GM21360 (cell line): ENCODE results near the gene CRYBB1.

ENCODE experiments used
- ATAC-seq: cut with Tn5 transposase; IDR thresholded peaks from one replicate; pipeline ENCODE4 v1.9.1; 2021; ENCODE audit warnings: mild to moderate bottlenecking, moderate library complexity; ENCODE audit not compliant: unreplicated experiment

Gene CRYBB1

DNA sequence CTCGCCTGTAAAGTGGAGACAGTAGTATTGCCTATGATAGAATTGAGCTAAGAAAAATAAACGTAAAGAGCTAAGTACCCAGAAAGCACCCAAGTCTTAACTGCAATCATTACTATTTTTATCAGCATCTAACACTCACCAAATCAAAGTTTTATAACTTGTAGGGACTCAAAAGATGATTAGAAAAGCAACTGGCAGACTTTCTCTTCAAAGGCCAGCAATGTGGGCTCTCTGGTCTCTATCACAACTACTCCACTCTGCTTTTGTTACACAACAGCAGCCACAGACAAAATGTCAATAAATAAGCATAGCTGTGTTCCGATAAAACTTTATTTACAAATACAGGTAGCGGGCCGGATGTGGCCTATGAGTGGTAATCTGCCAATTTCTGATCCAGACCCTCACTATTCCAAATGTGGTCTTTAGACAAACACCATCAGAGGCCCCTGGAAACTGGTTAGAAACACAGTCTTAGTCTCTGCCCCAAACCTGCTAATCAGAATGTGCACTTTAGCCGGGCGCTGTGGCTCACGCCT lies 36.1 kb downstream of the CRYBB1 start:
- ATAC-seq = no peak

GRCh38 chr22:26581026-26581425 lies 36.8 kb downstream of the CRYBB1 start:
- ATAC-seq = no peak

GRCh38 chr22:26580240-26580962 lies 37.4 kb downstream of the CRYBB1 start:
- ATAC-seq = no peak

- ATAC-seq = no peak
These were observed 38.4 kb downstream of the CRYBB1 start for GRCh38 chr22:26579331-26579886.

DNA sequence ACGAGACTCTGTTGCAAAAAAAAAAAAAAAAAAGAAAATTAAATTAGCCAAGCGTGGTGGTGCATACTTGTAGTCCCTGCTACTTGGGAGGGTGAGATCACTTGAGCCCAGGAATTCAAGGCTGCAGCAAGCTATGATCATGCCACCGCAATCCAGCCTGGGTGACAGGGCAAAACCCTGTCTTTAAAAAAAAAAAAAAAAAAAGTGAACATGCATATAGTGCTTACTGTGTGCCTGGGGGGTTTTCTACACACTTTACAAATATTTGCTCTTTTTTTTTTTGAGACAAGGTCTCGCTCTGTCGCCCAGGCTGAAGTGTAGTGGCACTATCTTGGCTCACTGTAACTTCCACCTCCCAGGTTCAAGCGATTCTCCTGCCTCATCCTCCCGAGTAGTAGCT lies 40.7 kb downstream of the CRYBB1 start:
- ATAC-seq = no peak

GRCh38 chr22:26576026-26576680 lies 41.7 kb downstream of the CRYBB1 start:
- no peak for ATAC-seq

- no peak for ATAC-seq
These were observed 43.7 kb downstream of the CRYBB1 start for GRCh38 chr22:26574001-26574723.

- no peak for ATAC-seq
These were observed 44.7 kb downstream of the CRYBB1 start for GRCh38 chr22:26573026-26573662.

DNA sequence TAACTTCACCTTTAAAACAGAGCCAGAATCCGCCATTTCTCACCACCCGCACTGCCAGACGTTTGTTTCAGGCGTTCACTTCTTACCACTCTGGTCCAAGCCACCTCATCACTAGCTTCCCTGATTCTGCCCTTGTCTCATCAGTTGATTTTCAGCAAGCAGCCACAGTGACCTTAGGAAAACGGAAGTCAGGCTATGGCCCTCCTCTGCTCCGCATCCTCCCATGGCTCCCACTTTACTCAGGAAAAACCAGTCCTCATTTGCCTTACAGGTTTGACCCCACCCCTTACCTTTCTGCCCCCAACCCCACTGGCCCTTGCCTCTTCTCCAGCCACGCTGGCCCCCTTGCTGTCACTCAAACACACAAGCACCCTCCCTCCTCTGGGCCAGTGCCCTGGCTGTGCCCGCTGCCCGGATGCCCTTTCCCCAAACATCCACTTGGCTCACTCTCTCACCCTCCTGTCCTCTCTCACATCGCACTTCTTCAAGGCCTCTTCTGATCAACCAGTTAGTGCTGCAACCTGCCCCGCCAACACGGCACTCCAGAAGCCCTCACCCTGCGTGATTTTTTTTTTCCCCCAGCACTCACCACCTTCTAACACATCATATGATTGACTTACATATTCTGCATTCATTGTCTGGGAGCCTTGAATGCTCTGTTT lies 46.8 kb downstream of the CRYBB1 start:
- ATAC-seq = no peak

GRCh38 chr22:26570115-26570514 lies 47.7 kb downstream of the CRYBB1 start:
- no peak for ATAC-seq

DNA sequence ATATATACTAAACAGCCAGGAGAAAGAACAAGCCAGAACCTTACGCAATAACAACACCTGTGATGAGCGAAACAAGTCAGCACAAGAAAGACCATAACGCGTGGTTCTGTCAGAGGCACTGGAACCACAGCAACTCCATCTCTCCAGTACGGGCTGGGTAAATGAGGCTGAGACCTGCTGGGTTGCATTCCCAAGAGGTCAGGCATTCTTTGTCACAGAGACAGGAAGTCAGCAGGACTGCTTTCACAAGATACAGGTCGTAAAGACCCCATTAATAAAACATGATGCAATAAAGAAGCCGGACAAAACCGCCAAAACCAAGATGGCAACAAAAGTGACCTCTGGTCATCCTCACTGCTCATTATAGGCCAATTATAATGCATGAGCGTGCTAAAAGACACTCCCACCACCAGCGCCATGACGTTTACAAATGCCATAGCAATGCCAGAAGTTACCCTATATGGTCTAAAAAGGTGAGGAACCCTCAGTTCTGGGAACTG lies 49.6 kb downstream of the CRYBB1 start:
- no peak for ATAC-seq

- ATAC-seq = no peak
These were observed 50.2 kb downstream of the CRYBB1 start for GRCh38 chr22:26567610-26568009.

DNA sequence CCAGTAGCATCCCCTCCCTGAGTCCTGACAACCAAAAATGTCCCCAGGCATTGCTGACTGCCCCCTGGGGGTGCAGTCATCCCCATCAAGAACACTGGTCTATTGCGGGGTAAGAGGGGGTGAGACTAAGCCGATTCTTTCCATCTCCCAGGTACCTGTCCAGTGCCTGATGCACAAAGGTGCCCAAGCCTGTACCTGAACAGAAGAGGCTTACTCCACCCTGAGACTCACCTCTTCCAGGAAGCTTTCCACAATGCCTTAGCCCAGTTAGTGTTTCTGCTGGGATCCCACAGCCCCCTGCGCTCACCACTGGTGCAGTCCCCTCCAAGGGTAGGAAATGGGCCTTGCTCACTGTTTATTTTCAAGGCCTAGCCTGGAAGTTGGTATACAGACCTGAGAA lies 50.8 kb downstream of the CRYBB1 start:
- ATAC-seq = no peak

GRCh38 chr22:26565889-26566288 lies 51.9 kb downstream of the CRYBB1 start:
- no peak for ATAC-seq

GRCh38 chr22:26565181-26565580 lies 52.6 kb downstream of the CRYBB1 start:
- ATAC-seq = no peak

GRCh38 chr22:26564672-26565071 lies 53.2 kb downstream of the CRYBB1 start:
- ATAC-seq = no peak

DNA sequence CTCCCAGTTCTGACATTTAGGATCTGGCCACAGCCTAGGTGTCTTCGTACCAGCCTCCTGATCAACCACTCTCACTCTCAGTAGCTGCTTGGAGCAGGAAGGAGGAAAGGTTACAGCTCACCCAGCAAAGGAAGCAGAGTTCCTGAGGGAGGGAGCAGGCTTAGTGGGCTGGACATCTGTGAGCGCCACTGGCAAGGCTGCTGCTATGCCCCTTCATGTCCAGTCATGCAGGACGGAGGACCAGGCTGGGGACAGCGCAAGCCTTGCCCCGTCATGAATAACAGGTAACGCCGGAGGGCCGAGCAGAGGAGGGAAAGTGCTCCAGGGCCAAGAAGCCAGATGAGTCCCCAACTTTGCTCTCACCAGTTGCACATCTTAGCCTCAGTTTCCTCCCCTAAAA lies 53.6 kb downstream of the CRYBB1 start:
- no peak for ATAC-seq

DNA sequence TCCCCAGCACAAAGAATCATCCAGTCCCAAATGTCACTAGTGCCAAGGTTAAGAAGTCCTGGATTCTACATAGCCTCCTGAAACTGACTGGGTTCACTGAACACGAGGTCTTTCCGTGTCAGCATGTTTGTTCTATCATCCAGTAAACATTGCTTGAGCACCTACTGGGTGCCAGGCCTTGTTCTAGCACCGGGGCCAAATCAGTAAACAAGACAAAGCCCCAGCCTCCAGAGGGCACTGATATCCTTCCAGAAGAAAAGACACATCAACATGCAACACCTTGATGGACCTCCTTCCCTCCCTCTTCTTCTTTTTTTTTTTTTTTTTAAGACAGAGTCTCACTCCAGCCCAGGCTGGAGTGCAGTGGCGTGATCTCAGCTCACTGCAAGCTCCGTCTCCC lies 54.8 kb downstream of the CRYBB1 start:
- ATAC-seq = no peak

DNA sequence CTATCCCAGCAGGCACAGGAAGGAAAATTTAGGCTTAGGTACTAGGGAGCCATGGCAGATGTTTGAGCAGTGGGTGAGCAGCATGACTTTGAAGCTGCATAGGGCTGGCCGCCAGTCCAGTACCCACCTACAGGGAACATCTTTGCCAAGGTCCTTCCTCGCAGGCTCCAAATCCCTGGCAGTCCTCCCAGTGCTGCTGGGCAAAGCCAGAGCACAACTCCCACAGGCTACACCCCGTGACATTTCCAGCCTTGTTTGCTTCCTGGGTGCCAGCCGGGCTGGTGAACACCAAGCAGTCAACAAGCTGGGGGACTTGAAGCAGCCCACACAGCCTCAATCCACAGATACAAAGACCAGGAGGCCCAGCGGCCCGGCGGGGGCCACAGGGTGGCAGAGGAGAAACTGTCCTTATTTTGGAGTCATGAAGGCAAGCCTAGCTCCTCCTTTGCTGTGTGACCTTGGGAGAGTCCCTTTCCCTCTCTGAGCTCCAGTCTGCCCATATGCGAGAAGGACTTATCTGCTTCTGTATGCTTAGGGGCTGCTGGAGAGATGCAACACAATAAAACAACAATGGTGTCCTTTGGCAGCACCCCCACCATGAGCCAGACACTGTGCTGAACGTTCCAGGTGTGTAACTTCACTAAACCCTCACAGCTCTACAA lies 55.9 kb downstream of the CRYBB1 start:
- no peak for ATAC-seq
